Measurements from ENCODE around the gene NFIX.

GRCh38 chr19:13092606-13093235, 97.4 kb downstream of the NFIX start:
- TF ChIP-seq, protein P1, sequence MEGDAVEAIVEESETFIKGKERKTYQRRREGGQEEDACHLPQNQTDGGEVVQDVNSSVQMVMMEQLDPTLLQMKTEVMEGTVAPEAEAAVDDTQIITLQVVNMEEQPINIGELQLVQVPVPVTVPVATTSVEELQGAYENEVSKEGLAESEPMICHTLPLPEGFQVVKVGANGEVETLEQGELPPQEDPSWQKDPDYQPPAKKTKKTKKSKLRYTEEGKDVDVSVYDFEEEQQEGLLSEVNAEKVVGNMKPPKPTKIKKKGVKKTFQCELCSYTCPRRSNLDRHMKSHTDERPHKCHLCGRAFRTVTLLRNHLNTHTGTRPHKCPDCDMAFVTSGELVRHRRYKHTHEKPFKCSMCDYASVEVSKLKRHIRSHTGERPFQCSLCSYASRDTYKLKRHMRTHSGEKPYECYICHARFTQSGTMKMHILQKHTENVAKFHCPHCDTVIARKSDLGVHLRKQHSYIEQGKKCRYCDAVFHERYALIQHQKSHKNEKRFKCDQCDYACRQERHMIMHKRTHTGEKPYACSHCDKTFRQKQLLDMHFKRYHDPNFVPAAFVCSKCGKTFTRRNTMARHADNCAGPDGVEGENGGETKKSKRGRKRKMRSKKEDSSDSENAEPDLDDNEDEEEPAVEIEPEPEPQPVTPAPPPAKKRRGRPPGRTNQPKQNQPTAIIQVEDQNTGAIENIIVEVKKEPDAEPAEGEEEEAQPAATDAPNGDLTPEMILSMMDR (optimal IDR thresholded peaks at IDR 0.05 in 1 of 3, IDR thresholded peaks at IDR 0.05 in 1 of 3, conservative IDR thresholded peaks at IDR 0.05 in 1 of 3; ENCODE audit: extremely low read depth in 1 of 3, insufficient read depth in 2 of 3, low read length in 3 of 3), result no peak
- TF ChIP-seq EZH2 (IDR thresholded peaks at IDR 0.05; ENCODE audit: low read length), result no peak
